Nucleus accumbens (tissue), 56 donors: ENCODE data around the gene ACTN4.

ENCODE experiments used
- DNase-seq, 56 donors: peaks; one replicate each; lab custom pipeline; 2025; lab: John Stamatoyannopoulos, UW

The ACTN4 gene

DNA sequence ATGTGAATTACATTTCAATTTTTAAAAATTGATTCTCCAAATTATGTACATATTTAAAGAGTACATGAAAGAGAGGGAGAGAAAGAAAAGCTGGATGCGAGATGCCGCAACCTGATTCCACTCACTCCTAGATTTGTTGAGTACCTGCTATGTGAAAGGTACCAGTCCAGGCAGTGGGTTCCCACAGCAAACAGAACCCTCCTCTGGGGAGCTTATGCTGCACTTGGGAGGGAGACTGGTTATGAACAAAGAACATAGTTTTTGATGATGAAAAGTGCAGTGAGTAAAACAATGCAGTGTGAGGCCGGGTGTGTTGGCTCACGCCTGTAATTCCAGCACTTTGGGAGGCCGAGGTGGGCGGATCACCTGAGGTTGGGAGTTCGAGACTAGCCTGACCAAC, 43.4 kb downstream of the ACTN4 start:
- DNase-seq = no peak

DNA sequence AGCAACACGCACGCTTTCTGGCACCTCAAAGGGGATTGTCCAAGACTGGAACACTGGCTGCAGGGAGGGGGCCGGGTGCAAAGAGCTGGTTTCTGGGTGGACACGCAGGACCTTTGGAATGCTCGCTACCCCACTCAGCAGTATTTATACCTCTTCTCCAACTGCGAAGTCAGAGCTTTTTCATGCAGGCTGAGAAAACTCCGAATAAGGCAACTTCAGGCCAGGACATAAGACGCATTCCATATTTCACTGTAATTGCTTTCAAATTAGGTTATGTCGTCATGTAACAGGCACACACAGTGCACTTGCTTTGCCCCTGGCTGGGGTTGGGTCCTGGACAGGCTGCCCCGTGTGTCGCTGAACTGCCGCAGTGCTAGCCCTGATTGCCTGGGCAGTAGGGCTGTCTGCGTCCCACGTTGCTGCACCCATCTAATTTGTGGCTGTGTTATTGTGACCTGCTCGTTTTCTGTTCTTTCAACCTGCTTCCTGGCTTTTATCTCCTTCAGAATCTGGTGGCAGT, 44.5 kb downstream of the ACTN4 start:
- DNase-seq = no peak

DNA sequence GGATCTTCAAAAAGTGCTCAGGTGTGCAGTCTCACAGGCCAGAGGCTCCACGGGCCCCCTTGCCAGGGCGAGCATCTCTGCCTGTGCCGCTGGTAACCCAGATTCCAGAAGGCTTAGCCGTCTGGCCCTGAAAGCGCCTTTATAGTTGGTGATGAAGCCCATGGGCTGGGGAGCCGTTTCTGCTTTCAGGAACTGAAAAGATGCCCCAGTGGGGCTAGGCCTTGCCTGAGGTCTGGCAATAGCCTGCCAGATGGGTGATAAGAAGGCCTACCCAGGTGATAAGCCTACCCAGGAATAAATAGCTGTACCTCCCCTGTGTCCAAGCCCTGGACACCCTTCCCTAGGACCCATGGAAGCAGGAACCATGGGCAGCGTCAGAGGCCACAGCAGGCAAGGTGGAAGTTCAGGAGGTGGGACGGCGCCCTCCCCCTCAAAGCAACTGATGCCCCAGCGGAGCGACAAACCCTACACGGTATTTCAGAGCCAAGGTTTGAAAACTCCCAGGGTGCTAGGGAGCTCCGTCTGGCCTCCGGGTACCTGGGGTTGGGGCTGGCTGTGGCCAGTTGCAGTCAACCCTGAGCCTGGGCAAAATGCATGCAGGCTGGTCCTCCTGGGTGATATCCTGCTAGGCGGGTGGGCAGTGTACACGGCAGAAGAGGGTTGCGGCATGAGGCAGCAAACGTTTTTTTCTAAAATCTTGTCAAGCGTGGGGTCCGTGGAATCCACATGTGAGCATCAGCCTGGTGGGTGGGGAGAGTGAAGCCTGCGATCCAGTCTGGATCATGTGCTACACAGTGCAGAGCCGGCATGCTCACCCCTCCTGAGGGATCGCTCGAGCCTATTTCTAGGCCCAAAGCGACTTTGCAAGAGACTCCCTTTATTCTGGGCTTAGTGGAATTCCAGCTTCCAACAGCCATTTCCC, 45.3 kb downstream of the ACTN4 start:
- peak in 8 of 56 donors; percentile 25 to 60 (median 38) for DNase-seq

DNA sequence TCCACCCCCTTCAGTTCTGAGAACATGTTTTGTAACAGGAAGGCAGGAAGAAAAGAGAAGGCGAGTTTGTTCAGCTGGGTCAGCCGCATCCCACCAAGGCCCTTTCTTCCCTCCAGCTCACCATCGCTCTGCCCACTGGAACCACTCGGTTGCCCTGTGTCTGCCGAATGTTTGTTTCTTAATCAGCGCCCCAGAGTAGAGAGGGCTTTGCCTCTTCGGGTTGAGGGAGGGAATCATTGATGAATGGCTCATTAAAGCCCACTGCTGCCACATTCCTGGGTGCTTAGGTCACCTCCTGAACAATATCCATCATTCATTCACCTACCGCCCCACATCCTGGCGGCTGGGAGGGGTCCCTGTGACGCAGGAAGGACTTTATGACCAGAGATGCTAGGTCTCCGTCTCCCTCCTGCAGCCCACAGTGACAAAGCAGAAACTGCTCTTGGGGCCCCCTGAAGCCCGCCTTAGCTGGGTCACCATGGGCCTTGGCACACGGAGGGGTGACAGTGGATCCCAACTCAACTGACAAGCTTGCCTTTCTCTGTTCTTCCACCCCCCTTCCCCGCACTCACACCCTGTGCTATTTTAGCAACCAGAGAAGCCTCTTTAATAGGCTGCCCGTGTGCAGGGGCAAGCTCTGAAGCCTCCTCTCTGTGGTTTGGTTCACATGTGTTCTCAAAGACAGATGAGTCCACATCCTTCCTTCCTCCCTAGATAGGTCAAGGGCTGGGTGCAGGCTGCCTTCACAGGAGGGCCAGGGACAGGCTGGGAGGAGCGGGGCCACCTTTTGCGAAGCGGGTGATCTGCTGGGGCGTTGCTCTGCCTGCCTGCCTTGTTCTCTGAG, 46.2 kb downstream of the ACTN4 start:
- peak in 12 of 56 donors; percentile 22 to 60 (median 51) for DNase-seq

DNA sequence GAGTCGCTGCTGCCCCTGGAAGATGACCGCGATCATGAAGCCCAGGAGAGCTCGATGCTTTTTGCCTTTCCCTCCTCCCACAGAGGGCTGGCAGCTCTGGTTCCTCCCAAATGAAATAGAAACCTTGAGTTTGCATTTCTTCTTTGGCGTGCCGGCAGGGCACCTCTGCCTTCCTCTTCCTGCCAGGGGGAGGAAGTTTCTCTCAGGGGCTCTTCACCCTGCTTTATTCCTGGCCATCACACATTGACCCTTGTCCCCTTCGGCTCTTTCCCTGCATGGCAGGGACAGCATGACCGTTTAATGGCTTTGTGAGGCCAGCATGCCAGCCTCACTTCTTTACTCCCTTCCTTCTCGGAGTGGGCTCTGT, 47.9 kb downstream of the ACTN4 start:
- DNase-seq = no peak

DNA sequence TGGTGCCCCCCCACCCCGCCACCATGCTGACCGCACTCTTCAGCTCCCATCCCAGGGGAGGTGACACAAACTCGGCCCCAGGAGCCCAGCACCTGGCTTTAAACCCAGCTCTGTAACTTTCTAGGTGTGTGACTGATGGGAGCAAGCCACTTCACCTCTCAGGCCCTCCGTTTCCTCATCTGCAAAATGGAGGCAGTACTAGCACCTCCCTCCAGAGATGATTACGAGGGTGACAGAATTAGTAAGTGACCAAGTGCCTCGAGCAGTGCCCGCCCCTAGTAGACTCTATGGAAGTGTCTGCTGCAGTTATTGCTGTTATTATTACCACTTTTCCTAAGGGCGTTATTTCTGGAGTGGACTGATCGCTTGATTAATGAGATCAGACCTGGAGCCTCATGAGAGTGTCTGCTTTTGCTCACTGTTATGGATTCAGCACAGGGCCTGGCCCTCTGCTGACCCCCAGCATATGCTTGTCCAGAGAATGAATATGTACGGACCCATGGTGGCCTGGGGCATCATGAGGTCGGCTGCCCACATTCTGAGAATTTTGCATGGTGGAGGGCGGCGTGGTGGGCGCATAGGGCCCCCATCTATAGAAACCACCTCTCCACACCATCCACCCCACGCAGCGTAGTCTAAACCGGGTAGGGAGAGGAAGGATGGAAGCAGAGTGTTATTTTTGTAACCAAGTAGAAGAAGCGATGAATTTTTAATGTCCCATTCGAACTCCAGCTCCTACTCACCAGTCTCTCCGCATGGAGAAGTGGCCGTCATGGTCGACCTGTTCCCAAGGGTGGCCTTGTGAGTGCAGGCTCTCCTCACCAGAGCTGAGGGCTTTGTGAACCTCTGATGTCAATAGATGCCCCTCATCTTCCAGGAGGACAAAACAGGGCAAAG, 48.6 kb downstream of the ACTN4 start:
- no peak for DNase-seq

DNA sequence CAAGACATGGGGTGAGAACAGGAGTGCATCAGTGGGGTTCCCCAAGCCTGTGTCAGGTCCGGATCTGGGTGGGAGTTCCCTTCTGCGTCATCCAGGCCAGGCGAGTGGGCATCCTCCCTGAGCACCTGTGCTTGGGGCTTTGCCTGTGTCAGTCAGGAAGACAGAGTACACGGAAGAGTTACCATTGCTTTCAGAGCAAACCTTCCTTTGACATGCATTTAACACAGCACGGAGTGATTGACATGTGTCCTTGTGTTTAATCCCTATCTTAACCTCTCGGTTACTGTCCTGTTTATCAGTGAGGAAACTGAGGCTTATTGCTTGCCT, 49.2 kb downstream of the ACTN4 start:
- DNase-seq = no peak

DNA sequence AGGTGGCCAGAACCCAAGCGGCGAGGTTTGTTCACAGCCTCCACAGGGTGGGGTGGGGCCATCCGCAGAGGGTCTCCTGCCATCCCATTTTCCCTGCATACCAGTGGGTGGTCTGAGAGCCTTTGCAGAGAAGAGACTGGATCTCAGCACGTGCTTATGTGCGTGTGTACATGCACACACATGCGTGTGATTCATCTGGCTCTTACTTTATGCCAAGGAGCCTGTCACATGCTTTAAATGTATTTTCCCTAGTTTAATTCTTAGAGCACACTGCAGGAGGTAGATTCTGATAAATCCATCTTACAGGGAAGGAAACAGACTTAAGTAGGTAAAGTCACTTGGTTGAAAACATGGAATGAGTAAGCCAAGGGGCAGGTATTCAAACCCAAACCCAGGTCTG, 49.7 kb downstream of the ACTN4 start:
- DNase-seq = peak in 2 of 56 donors; percentile 19 to 28

DNA sequence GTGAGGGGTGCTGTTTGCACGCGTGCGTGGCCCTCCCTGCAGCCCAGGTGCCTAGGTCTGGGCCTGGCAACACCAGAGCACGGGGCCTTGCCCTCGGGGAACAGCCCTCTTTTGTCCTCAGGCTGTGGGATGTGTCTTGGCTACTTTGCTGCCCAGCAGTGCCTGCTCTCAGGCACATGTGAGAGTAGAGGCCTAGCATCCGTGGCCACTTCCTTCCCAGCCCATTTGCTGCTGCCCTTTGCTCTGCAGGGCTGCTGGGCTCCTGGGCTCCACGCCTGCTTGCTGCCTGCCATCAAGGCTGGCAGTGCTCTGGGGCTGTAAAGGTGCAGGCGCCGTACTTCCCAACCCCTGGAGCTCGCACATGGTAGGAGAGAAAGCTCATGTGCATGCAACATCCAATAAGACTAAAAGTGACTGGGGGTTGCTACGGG, 50.2 kb downstream of the ACTN4 start:
- peak in 7 of 56 donors; percentile 7 to 32 (median 18) for DNase-seq

DNA sequence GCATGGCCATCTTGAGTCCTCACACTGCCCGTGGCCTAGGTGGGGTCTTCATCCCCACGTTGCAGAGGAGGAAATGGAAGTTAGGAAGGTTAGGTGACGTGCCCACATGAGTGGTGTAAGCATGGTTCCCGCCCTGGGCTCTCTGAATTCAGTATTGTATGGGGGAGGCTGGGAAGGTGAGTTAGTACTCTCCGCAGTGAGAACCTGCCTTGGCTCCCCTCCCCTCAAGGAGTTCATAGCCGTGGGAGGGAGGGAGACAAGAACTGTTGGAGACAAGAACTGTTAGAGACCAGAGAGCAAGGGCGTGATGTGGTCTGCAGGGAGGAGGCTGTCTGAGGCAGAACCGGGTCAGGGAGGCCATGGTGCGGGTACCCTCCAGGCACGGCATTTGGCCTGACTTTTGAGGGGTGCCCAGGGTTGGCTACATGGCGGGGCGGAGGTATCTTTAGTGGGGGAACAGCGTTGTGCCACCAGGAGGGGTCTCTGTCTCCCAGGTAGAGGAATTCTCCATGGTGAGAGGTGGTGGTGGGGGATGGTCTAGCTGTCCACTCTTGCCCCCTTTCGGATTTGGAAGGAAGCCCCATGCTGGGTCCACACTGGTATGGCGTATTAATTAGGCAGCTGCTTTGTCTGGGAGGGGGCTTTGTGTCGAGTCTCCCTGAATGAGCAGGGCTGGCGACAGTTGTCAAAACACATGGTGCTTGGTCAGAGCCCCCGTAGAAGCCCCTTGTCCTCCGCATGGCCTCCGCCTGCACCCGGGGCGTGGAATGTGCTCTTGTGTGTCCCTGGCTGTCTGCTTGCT, 51.0 kb downstream of the ACTN4 start:
- DNase-seq = peak in 2 of 56 donors; percentile 22 to 31

DNA sequence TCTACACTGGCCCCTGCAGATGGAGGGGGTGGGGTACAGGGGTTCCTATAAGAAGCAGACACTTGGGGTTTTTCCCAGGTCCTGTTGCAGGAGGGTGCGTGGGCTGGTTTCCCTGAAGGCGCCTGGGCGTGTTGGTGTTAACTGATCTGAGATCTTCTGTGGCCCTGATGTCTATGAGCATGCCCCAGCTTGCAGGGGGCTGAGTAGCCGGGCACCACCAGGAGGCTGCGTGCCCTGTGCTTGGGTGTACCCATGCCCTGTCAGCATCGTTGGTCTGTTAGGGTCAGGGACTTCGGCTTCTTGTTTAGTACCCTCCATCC, 51.5 kb downstream of the ACTN4 start:
- DNase-seq = no peak

DNA sequence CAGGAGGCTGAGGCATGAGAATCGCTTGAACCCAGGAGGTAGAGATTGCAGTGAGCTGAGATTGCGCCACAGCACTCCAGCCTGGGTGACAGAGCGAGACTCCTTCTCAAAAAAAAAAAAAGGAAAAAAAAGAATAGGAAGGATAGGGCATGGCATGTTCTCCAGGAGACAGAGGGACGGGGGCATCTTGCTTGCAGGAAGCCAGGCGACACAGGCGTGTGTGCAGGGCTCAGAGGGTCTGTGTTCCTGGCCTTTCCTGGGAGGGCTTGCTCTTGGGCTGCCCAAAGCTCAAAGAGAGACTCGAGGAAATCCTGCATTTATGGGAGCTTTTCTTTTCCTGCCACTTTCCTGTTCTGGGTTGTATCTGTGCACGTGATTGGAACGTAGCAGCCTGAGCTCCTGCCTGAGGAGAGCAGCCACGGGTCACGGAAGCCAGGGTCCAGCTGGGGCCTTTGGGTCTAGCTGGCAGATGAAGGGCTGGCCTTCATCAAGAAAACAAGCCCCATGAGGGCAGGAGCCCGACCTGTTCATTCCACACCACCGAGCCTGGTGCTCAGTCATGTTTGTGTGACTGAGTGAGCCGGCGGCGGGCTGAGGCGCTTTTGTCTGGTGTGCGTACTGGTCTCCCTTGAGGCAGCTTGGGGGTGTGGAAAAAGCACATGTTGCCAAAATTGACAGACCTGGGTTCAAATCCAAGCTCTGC, 52.3 kb downstream of the ACTN4 start:
- DNase-seq = no peak

DNA sequence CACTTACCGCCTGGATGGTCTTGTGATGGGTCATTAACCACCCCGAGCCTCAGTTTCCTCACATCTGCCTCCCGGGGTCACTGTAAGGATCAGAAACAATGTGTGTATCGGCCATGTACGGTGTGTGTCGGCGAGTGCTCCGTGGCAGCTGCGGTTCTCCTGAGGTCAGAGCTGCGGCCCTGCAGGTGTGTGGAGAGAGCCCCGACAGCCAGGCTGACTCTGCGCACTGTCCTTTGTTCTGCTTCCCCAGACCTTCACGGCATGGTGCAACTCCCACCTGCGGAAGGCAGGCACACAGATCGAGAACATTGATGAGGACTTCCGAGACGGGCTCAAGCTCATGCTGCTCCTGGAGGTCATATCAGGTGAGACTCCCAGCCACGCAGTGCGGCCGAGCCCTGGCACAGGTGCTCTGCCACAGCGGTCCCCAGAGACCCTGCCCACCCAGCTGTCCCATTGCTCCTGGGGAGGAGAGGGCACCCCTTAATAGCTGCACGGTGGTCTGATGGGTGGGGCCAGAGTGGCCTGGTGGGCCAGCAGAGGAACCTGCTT, 53.0 kb downstream of the ACTN4 start:
- no peak for DNase-seq

DNA sequence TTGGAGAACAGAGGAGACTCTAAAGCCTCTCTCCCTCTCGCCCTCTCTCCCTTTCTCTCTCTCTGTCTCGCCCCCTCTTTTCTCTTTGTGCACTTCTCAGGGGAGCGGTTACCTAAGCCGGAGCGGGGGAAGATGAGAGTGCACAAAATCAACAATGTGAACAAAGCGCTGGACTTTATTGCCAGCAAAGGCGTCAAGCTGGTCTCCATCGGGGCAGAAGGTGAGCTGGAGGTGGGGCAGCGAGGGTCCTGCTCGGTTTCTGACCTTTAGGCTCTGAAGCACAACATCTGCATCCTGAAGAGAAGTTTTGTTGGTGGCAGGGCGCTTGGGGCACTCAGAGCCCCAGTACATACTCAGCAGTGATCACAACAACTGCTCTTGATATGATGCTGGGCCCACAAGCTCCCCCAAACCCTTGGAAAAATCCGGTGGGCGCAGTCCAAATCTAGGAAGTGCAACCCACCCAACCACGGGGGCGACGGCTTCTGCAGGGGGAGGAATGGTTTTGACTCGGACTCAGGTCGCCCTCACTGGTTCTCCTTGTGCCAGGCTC, 53.5 kb downstream of the ACTN4 start:
- DNase-seq = peak in 4 of 56 donors; percentile 11 to 26 (median 22)

DNA sequence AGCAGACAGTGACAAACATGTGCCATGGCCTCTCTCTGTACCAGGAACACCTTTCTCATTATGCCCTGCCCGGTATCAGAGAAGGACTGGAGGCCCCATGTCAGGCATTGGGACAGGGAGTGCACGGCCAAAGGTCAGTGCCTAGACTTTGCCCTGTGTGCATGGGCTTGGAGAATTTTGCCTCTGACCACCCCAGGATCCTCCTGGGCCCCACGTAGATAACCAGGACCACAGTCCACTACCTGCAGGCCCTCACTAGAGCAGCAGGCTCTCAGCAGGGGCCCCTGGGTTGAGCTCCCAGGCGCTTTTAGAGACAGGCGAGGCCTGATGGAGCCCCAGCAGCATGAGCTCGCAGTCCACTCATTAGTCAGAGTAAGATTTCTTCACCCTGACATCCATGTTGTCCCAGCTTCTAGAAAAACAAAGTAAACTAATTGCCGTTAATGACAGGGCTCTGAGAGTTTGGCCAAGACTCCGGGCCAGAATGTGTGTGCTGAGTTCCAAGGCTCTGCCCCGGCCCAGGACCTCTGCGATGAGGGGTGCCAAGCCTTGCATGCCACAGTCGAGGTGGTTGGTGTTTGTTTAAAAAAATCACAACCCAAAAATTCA, 54.1 kb downstream of the ACTN4 start:
- DNase-seq = peak in 4 of 56 donors; percentile 4 to 47 (median 10)

DNA sequence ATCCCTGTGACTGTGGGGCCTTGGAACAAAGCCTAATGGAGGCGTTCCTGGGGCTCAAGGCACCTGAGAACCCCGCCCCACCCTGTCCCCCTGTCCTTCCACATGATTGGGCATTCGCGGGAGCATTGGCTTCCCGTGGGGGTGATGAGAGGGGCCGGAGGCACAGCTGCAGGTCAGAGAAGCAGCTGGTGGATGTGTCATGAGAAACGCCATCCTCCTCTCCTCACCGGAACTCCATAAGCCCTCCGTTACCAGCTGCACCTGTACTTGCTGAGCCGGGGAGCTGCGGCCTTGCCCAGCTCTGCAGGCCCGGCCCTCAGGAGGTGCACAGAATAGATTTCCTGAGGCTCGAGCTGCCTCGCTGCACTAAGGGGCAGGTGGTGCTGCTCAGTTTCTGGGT, 54.8 kb downstream of the ACTN4 start:
- DNase-seq = no peak

DNA sequence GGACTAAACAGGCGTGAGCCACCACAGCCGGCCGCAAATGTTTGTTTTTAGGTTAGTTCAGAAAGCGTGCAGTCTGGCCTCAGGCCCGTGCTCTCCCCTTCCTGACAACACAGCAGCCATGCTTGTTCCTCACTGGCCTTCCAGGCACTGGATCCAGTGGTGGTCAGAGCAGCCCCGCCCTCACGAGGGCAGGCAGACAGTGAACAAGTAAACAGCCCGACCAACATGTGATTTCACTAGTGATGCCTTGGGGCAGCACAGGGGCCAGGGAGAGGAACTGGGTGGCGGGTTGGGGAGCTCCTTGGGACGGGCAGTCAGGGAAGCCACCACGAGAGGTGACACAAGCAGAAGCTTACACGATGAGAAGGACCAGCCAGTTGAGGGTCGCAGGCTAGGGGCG, 56.1 kb downstream of the ACTN4 start:
- DNase-seq = no peak

DNA sequence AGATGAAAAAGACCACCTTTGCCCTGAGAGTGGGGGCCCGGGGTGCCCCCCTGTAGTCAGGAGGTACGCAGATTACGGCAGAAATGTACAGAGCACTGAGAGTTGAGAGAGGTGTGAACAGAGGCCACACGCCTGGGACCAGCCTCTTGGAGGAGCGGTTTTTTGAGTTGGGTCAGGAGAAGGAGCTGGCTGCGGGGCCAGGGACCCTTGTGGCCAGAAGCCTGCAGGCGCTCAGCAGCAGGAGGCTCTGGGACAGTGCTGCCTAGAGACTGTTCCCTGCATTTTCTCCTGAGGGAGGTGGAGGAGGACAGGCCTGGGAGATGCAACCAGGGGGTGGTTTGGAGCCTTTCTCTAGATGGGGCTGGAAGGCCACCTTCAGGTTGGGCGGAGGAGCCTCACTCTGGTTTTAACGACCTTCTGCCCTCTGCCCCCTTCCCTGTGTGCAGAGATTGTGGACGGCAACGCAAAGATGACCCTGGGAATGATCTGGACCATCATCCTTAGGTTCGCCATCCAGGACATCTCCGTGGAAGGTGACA, 57.1 kb downstream of the ACTN4 start:
- DNase-seq = no peak
